HCT116 (cell line): Measurements from ENCODE around the gene MRTFB. TPM values are rescaled to one million over a fixed set of nuclear protein-coding genes. Genes with fewer than 3 reads are reported as not detected.

Experiments
- ATAC-seq: fragments of 200-7000 bp; cut with Tn5 transposase; 2 replicates; pipeline ENCODE4 v1.9.1; 2020; ENCODE audit warnings: mild to moderate bottlenecking, moderate library complexity
- BruUV-seq: library from RNA; stranded (reverse); fragments of 400-500 nt; replicated peaks from 2 replicates; lab custom pipeline; 2021; lab: Mats Ljungman, UMichigan
- CTCF ChIA-PET: fragments of 300-600 bp; sonication (Branson Sonifier 250); formaldehyde crosslinking; loops from one replicate; lab custom pipeline; 2021; ENCODE audit warnings: antibody characterized with exemption; lab: Charles Lee
- POLR2A ChIA-PET: fragments of 300-600, 350-600 bp; sonication (Branson Sonifier 250); formaldehyde crosslinking; loops from one replicate; lab custom pipeline; 2021; ENCODE audit warnings: antibody characterized with exemption; lab: Charles Lee
- RAD21 ChIA-PET, 2 experiments: fragments of 300-600 bp; sonication (Branson Sonifier 250); formaldehyde crosslinking; loops; one replicate each; lab custom pipeline; 2023; ENCODE audit warnings: low total read pairs in 2 of 2; ENCODE audit not compliant: uncharacterized antibody in 2 of 2, unreplicated experiment in 2 of 2, low non-redundant PET in 1 of 2; lab: Charles Lee
- DNase-seq: peaks from one replicate; pipeline ENCODE4 v3.0.0-alpha.2; 2010; ENCODE audit warnings: low read depth, low spot score
- H2AFZ ChIP-seq: fragments of 200-600 bp; shearing (Covaris generic), sonication (generic); 2 replicates; pipeline ENCODE4 v1.6.1; 2017; ENCODE audit warnings: low read depth, mixed run types, mixed read lengths, antibody characterized with exemption, low read length; ENCODE audit not compliant: poor library complexity, severe bottlenecking
- H3K27ac ChIP-seq: 2 replicates; pipeline ENCODE4 v1.5.1; 2012; ENCODE audit warnings: low read depth, low read length
- H3K27me3 ChIP-seq: fragments of 200-600 bp; sonication (generic); 2 replicates; pipeline ENCODE4 v1.6.1; 2016; ENCODE audit warnings: mixed run types, low read length, mixed read lengths; ENCODE audit not compliant: insufficient read depth
- H3K36me3 ChIP-seq, 2 experiments: fragments of 200-500 bp in 1 of 2; fragments of 200-600 bp in 1 of 2; sonication (Bioruptor generic) in 1 of 2; sonication (generic) in 1 of 2; 2 replicates each; pipeline versions ENCODE4 v1.5.1 to v1.6.1; 2014 to 2016; ENCODE audit warnings: low read length in 2 of 2, inconsistent platforms in 1 of 2, mixed read lengths in 1 of 2, mixed run types in 1 of 2; ENCODE audit not compliant: insufficient read depth in 2 of 2, control insufficient read depth in 1 of 2
- H3K4me1 ChIP-seq, 2 experiments: fragments of 200-600 bp in 1 of 2; sonication (generic) in 1 of 2; 2 replicates each; pipeline versions ENCODE4 v1.5.1 to v1.6.1; 2012 to 2017; ENCODE audit warnings: low read length in 2 of 2, inconsistent platforms in 1 of 2, mild to moderate bottlenecking in 1 of 2, mixed read lengths in 1 of 2, mixed run types in 1 of 2, moderate library complexity in 1 of 2; ENCODE audit not compliant: insufficient read depth in 2 of 2, control insufficient read depth in 1 of 2
- H3K4me2 ChIP-seq: fragments of 200-600 bp; sonication (generic); 2 replicates; pipeline ENCODE4 v1.6.1; 2017; ENCODE audit warnings: mixed run types, low read length, mixed read lengths
- H3K4me3 ChIP-seq, 2 experiments: fragments of 200-600 bp in 1 of 2; sonication (generic) in 1 of 2; replicated peaks in 1 of 2; 2 replicates each; pipeline ENCODE4 v1.5.1; 2011 to 2016; ENCODE audit warnings: low read length in 2 of 2, control low read depth in 1 of 2, low read depth in 1 of 2, mild to moderate bottlenecking in 1 of 2, mixed read lengths in 1 of 2, mixed run types in 1 of 2
- H3K79me2 ChIP-seq: fragments of 200-600 bp; sonication (generic); 2 replicates; pipeline ENCODE4 v1.6.1; 2017; ENCODE audit warnings: mild to moderate bottlenecking, mixed run types, low read length, moderate library complexity, mixed read lengths; ENCODE audit not compliant: insufficient read depth
- H3K9ac ChIP-seq: fragments of 200-600 bp; sonication (generic); 2 replicates; pipeline ENCODE4 v1.6.1; 2016; ENCODE audit warnings: low read length, mixed read lengths
- H3K9me2 ChIP-seq: fragments of 200-600 bp; sonication (generic), shearing (Covaris generic); 2 replicates; pipeline ENCODE4 v1.6.1; 2017; ENCODE audit warnings: mixed run types, mild to moderate bottlenecking, moderate library complexity; ENCODE audit not compliant: insufficient read depth
- H3K9me3 ChIP-seq, 2 experiments: fragments of 200-500 bp in 1 of 2; fragments of 200-600 bp in 1 of 2; sonication (Bioruptor generic) in 1 of 2; sonication (generic) in 1 of 2; 2 replicates each; pipeline ENCODE4 v1.6.1; 2014 to 2017; ENCODE audit warnings: low read length in 2 of 2, mixed read lengths in 2 of 2, inconsistent platforms in 1 of 2, low read depth in 1 of 2, mild to moderate bottlenecking in 1 of 2, mixed run types in 1 of 2, moderate library complexity in 1 of 2; ENCODE audit not compliant: control insufficient read depth in 1 of 2, insufficient read depth in 1 of 2
- H4K20me1 ChIP-seq: fragments of 200-600 bp; sonication (generic), shearing (Covaris generic); 2 replicates; pipeline ENCODE4 v1.6.1; 2017; ENCODE audit warnings: mixed run types, mild to moderate bottlenecking, moderate library complexity; ENCODE audit not compliant: insufficient read depth
- CBX3 ChIP-seq: IDR thresholded peaks from 2 replicates; pipeline ENCODE4 v1.6.1; 2012; ENCODE audit warnings: low read depth
- EGR1 ChIP-seq: IDR thresholded peaks from 2 replicates; pipeline ENCODE4 v1.6.1; 2012; ENCODE audit warnings: low read depth
- FOSL1 ChIP-seq: IDR thresholded peaks from 2 replicates; pipeline ENCODE4 v1.6.1; 2012; ENCODE audit warnings: low read depth
- SP1 ChIP-seq: IDR thresholded peaks from 2 replicates; pipeline ENCODE4 v1.6.1; 2012; ENCODE audit warnings: low read depth
- TCF7L2 ChIP-seq: IDR thresholded peaks from 2 replicates; pipeline ENCODE4 v1.7.0; 2011; ENCODE audit warnings: borderline replicate concordance, inconsistent platforms; ENCODE audit not compliant: insufficient read depth, insufficient read length; ENCODE audit errors: extremely low read depth
- intact Hi-C: fragments of 100-400 bp; cut with micrococcal nuclease; formaldehyde crosslinking; loops from 2 replicates; pipeline ENCODE4 v1.10.0; 2022
- total RNA-seq: library from RNA; stranded (reverse); gene quantifications from one replicate; pipeline ENCODE4 v1.2.1, GENCODE V29; 2021; ENCODE audit not compliant: unreplicated experiment
- TF ChIP-seq, protein P1 (sequence below): IDR thresholded peaks from 2 replicates; pipeline ENCODE4 v1.6.1; 2012; ENCODE audit warnings: low read depth

MRTFB gene
- total RNA-seq, 1 experiment from 2014 or later, result 39.0 TPM

GRCh38 chr16:14240219-14240843, 169.2 kb downstream of the MRTFB start:
- Histone ChIP-seq H3K79me2 (no peaks in the 10 kb centered on the region), H3K4me1 (no peaks in the 10 kb centered on the region), H3K9ac (no peak overlapping the region), H3K4me2 (no peak overlapping the region), H3K36me3 (peaks cover 16 to 18% of the 10 kb centered on the region in 2 experiments; a peak in 3 of 4 replicates), H4K20me1 (no peaks in the 10 kb centered on the region), H3K27ac (no peak overlapping the region), H3K9me3 (no peaks in the 10 kb centered on the region), H3K9me2 (no peaks in the 10 kb centered on the region), H2AFZ (no peak overlapping the region), H3K27me3 (no peaks in the 10 kb centered on the region), H3K4me3 (no peak overlapping the region)
- ChIA-PET CTCF (interaction anchor here (1.5 to 1.9 kb wide), 2 partner anchors 9 to 317 kb away, joined by 4 to 7 read pairs; no protein-coding TSS in a partner anchor), POLR2A (no interaction called here), RAD21 (no interaction called here)
- no TSS peak for BruUV-seq
- no peak for ATAC-seq
- intact Hi-C loops, result no loop called here
- no peak for DNase-seq
- no peak for TF ChIP-seq TCF7L2
- no peak for TF ChIP-seq EGR1
- no peak for TF ChIP-seq FOSL1
- no peak for TF ChIP-seq SP1

DNA sequence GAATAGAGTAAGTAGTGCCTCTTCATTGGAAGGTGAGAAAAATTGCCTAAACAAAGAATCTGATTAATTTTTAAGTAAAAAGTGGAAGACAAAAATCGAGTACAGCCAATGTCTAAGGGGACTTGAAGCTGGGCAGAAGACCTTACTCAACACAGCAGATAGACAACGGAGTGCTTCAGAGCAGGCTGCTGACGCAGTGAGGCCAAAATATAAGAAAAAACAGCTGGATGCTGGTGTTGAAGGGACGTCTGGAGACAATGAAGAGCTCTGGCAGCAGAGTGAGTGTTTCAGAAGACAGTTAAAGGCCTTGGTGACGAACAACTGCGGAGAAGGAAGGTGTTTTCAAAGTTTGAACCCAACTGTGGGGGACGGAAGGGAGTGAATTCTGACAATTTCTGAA, 169.8 kb downstream of the MRTFB start:
- RAD21 ChIA-PET, result no interaction called here
- H3K79me2 ChIP-seq, result no peaks in the 10 kb centered on the region
- H3K9ac ChIP-seq, result no peak overlapping the region
- CTCF ChIA-PET, result interaction anchor here (1.5 to 1.9 kb wide), 2 partner anchors 8 to 318 kb away, joined by 4 to 7 read pairs; no protein-coding TSS in a partner anchor
- peaks cover 19 to 21% of the 10 kb centered on the region in 2 experiments; a peak in 3 of 4 replicates for H3K36me3 ChIP-seq
- H4K20me1 ChIP-seq, result no peaks in the 10 kb centered on the region
- no TSS peak for BruUV-seq
- POLR2A ChIA-PET, result no interaction called here
- H3K27me3 ChIP-seq, result no peaks in the 10 kb centered on the region
- ATAC-seq, result no peak
- intact Hi-C loops, result no loop called here
- no peak for DNase-seq
- H3K27ac ChIP-seq, result no peak overlapping the region
- TF ChIP-seq, protein P1, sequence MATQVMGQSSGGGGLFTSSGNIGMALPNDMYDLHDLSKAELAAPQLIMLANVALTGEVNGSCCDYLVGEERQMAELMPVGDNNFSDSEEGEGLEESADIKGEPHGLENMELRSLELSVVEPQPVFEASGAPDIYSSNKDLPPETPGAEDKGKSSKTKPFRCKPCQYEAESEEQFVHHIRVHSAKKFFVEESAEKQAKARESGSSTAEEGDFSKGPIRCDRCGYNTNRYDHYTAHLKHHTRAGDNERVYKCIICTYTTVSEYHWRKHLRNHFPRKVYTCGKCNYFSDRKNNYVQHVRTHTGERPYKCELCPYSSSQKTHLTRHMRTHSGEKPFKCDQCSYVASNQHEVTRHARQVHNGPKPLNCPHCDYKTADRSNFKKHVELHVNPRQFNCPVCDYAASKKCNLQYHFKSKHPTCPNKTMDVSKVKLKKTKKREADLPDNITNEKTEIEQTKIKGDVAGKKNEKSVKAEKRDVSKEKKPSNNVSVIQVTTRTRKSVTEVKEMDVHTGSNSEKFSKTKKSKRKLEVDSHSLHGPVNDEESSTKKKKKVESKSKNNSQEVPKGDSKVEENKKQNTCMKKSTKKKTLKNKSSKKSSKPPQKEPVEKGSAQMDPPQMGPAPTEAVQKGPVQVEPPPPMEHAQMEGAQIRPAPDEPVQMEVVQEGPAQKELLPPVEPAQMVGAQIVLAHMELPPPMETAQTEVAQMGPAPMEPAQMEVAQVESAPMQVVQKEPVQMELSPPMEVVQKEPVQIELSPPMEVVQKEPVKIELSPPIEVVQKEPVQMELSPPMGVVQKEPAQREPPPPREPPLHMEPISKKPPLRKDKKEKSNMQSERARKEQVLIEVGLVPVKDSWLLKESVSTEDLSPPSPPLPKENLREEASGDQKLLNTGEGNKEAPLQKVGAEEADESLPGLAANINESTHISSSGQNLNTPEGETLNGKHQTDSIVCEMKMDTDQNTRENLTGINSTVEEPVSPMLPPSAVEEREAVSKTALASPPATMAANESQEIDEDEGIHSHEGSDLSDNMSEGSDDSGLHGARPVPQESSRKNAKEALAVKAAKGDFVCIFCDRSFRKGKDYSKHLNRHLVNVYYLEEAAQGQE, result no peak
- no peak for TF ChIP-seq CBX3
- TF ChIP-seq, all 23 proteins: peak for 0
- Histone ChIP-seq H3K4me2 (no peak overlapping the region), H2AFZ (no peak overlapping the region), H3K9me2 (no peaks in the 10 kb centered on the region), H3K4me1 (no peaks in the 10 kb centered on the region), H3K9me3 (no peaks in the 10 kb centered on the region), H3K4me3 (no peak overlapping the region)
